Heart left ventricle (tissue), 13 donors: ENCODE measurements around the gene COQ5.

Experiments used
- POLR2A ChIP-seq, 2 donors: fragments of 450-650 bp; IDR thresholded peaks; one replicate each; pipeline ENCODE4 v1.6.1; 2017; ENCODE audit warnings: antibody characterized with exemption in 2 of 2, mild to moderate bottlenecking in 2 of 2, moderate library complexity in 2 of 2
- TF ChIP-seq, protein P1 (sequence below), 12 donors: fragments of 200-600 bp; sonication (generic) in 4 of 12; IDR thresholded peaks; one replicate each; pipeline versions ENCODE4 v1.5.0 to v1.8.0; 2018 to 2022; ENCODE audit warnings: antibody characterized with exemption in 12 of 12, mild to moderate bottlenecking in 5 of 12
- donor health status: ischemic (EF 13 %, LVEDD 7.1; RV severe dilation, severe dysfunction).
- donor health status: DM: no; HTN: yes; CAD: no.
- donor health status: DM: no; HTN: no; CAD: no.
- donor health status: ischemic (EF 25% LVEDD 6.9; RV normal size, moderate dysfunction).
- donor health status: ischemic (EF 25% LVEDD 5.7; RV mildly dilated, moderate dysfunction).
- donor health status: ischemic (EF 35%, LVEDD 5.7; RV mildly dilated, moderate dysfunction).
- donor health status: nonischemic (EF 11% LVEDD 7.7; RV severe dilation, severe dysfunction).
- donor health status: DM: yes; HTN: yes; CAD: no.
- donor health status: PGD.
- donor health status: ischemic (EF 29% LVEDD 5.4; RV normal size, mild dysfunction).
- donor health status: nonischemic (EF 23%, LVEDD 6.1; RV moderate dilation, normal function).

DNA sequence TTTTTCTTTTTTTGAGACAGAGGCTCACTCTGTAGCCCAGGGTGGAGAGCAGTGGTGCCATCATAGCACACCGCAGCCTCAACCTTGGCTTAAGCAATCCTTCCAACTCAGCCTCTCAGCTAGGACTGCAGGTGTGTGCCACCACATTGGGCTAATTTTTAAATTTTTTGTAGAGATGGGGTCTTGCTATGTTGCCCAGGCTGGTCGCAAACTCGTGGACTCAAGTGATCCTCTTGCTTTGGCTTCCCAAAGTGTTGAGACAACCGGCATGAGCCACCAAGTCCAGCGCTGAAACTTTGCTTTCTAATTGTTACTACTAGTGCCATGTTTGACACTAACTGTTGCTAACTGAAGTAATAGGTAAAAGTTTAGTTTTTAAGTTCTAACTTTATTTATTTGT lies 13.2 kb upstream of the COQ5 start:
- TF ChIP-seq, protein P1, sequence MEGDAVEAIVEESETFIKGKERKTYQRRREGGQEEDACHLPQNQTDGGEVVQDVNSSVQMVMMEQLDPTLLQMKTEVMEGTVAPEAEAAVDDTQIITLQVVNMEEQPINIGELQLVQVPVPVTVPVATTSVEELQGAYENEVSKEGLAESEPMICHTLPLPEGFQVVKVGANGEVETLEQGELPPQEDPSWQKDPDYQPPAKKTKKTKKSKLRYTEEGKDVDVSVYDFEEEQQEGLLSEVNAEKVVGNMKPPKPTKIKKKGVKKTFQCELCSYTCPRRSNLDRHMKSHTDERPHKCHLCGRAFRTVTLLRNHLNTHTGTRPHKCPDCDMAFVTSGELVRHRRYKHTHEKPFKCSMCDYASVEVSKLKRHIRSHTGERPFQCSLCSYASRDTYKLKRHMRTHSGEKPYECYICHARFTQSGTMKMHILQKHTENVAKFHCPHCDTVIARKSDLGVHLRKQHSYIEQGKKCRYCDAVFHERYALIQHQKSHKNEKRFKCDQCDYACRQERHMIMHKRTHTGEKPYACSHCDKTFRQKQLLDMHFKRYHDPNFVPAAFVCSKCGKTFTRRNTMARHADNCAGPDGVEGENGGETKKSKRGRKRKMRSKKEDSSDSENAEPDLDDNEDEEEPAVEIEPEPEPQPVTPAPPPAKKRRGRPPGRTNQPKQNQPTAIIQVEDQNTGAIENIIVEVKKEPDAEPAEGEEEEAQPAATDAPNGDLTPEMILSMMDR (IDR thresholded peaks at IDR 0.05): no peak
- no peak for TF ChIP-seq POLR2A (IDR thresholded peaks at IDR 0.05)
